ENCODE data around the gene INTS7. TPM values are rescaled to one million over a fixed set of nuclear protein-coding genes. Genes with fewer than 3 reads are reported as not detected.

INTS7 gene
- total RNA-seq, 1 donor from 2014 or later, result 20.7 TPM

DNA sequence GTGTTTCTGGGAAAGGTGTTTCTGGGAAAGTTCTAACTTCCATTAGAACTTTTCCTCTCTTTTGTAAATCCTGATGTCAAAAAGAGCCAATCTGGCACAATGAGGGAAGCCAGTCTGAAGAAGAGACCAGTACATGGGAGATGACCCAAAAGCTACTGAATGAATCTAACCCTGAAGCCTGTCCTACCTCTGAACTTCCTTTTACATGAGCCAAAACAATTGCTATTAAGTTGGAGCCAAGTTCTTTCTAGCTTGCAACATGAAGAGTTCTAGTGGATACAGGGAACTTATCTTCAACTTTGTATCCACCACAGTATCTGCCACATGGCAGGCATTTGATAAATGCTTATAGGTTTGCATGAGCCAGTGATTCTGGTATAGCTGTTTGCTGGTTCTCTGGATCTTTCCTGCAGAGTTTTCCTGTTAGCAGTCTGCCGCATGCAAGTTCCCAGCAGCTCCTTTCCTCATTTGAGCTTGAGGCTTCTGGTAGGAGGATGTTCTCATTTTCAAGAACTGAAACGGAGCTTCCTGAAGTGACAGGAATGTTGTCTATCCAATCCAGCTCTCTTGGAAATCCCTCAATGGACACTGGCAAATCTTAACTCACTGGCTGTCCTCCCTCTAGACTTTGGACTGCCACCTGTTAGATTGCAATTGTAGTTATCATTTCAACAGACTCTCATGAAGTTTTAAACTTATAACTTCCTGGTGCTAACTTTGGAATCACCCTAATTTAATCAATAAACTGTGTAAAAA lies 131.7 kb downstream of the INTS7 start:
- Mint-ChIP-seq H3K36me3 (no peaks in the 10 kb centered on the region), H3K27ac (no peak overlapping the region), H3K4me1 (no peaks in the 10 kb centered on the region), H3K27me3 (ENCODE audit: insufficient read depth, low read depth) (no peaks in the 10 kb centered on the region), H3K4me3 (no peak overlapping the region), H3K9me3 (peaks cover 9% of the 10 kb centered on the region)
- Histone ChIP-seq H3K36me3 (no peaks in the 10 kb centered on the region), H2AFZ (replicated peaks) (no peak overlapping the region), H3K4me3 (no peak overlapping the region), H3F3A (ENCODE audit: low read depth) (no peaks in the 10 kb centered on the region), H3K9me3 (ENCODE audit: low read depth) (no peaks in the 10 kb centered on the region), H3K27me3 (no peaks in the 10 kb centered on the region), H4K20me1 (ENCODE audit: low read depth) (no peaks in the 10 kb centered on the region), H3K4me1 (no peaks in the 10 kb centered on the region), H3K79me2 (ENCODE audit: low read depth) (no peaks in the 10 kb centered on the region), H3K4me2 (no peak overlapping the region), H3K9ac (no peak overlapping the region), H3K27ac (no peak overlapping the region)
- TF ChIP-seq, protein P1, sequence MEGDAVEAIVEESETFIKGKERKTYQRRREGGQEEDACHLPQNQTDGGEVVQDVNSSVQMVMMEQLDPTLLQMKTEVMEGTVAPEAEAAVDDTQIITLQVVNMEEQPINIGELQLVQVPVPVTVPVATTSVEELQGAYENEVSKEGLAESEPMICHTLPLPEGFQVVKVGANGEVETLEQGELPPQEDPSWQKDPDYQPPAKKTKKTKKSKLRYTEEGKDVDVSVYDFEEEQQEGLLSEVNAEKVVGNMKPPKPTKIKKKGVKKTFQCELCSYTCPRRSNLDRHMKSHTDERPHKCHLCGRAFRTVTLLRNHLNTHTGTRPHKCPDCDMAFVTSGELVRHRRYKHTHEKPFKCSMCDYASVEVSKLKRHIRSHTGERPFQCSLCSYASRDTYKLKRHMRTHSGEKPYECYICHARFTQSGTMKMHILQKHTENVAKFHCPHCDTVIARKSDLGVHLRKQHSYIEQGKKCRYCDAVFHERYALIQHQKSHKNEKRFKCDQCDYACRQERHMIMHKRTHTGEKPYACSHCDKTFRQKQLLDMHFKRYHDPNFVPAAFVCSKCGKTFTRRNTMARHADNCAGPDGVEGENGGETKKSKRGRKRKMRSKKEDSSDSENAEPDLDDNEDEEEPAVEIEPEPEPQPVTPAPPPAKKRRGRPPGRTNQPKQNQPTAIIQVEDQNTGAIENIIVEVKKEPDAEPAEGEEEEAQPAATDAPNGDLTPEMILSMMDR (IDR thresholded peaks at IDR 0.05), result no peak
- TF ChIP-seq EZH2 (IDR thresholded peaks at IDR 0.05), result no peak
- no peak for DNase-seq (ENCODE audit: low spot score)

DNA sequence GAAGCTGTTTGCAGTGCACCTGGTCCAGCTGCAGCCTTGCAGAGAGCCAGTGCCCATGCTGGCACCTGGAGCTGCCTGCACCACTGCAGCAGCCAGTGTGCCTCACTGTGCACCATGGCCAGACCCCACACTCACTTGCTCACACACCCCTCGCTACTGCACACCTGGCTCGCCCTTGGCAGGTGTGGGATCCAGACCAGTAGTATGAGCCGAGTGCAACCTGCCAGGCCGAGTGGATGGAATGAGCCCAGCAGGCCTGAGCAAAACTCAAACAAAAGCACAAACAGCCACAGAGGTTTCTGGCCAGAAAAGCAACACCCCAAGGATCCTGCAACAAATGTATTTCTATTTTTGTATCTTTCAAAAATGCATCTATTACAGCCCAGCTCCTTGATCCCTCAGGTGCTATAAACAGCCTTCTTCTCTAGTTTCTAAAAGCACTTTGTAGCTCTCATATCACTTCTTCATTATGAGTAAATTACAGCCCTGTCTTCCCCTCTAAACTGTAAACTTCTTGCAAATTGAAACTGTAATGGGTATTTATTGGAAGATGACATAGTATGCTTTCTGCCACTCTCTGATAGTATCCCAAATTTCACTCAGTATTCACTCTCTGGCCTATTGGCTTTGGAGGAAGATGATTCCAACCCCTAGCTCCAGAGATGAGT lies 132.6 kb downstream of the INTS7 start:
- TF ChIP-seq EZH2phosphoT487 (IDR thresholded peaks at IDR 0.05), result no peak
- TF ChIP-seq, protein P1 (IDR thresholded peaks at IDR 0.05), result no peak
- TF ChIP-seq EZH2 (IDR thresholded peaks at IDR 0.05), result no peak
- Histone ChIP-seq H3K4me3 (no peak overlapping the region), H3K9me3 (ENCODE audit: low read depth) (no peaks in the 10 kb centered on the region), H3K79me2 (ENCODE audit: low read depth) (no peaks in the 10 kb centered on the region), H3K9ac (no peak overlapping the region), H3K4me1 (no peaks in the 10 kb centered on the region), H3K36me3 (no peaks in the 10 kb centered on the region), H2AFZ (replicated peaks) (no peak overlapping the region), H3K4me2 (no peak overlapping the region), H3F3A (ENCODE audit: low read depth) (no peaks in the 10 kb centered on the region), H4K20me1 (ENCODE audit: low read depth) (no peaks in the 10 kb centered on the region), H3K27ac (no peak overlapping the region), H3K27me3 (no peaks in the 10 kb centered on the region)
- H3K4me1 Mint-ChIP-seq, result no peaks in the 10 kb centered on the region
- H3K27ac Mint-ChIP-seq, result no peak overlapping the region
- no peak for DNase-seq (ENCODE audit: low spot score)
- H3K9me3 Mint-ChIP-seq, result peaks cover 9% of the 10 kb centered on the region
- no peaks in the 10 kb centered on the region for H3K27me3 Mint-ChIP-seq (ENCODE audit: insufficient read depth, low read depth)
- no peaks in the 10 kb centered on the region for H3K36me3 Mint-ChIP-seq
- no peak overlapping the region for H3K4me3 Mint-ChIP-seq

DNA sequence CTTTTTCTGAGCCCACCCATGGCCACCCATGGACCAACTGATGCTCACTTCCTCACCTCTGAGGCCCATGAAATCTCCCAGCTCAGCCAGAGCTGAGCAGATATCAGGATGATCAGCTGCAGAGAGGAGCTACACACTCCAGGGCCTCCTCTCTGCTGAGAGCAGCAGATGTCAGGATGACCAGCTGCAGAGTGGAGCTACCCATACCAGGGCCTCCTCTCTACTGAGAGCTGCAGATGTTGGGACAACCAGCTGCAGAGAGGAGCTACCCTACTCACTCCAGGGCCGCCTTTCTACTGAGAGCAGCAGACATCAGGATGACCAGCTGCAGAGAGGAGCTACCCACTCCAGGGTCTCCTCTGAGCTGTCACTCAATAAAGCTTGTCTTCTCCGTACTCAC lies 133.4 kb downstream of the INTS7 start:
- Mint-ChIP-seq H3K4me1 (no peaks in the 10 kb centered on the region), H3K36me3 (no peaks in the 10 kb centered on the region), H3K9me3 (peaks cover 9% of the 10 kb centered on the region), H3K27ac (no peak overlapping the region), H3K27me3 (ENCODE audit: insufficient read depth, low read depth) (no peaks in the 10 kb centered on the region), H3K4me3 (no peak overlapping the region)
- H3K27ac ChIP-seq, result no peak overlapping the region
- H3K79me2 ChIP-seq (ENCODE audit: low read depth), result no peaks in the 10 kb centered on the region
- no peaks in the 10 kb centered on the region for H4K20me1 ChIP-seq (ENCODE audit: low read depth)
- TF ChIP-seq EZH2 (IDR thresholded peaks at IDR 0.05) (no peak), EZH2phosphoT487 (IDR thresholded peaks at IDR 0.05) (no peak)
- TF ChIP-seq, protein P1 (IDR thresholded peaks at IDR 0.05), result no peak
- no peaks in the 10 kb centered on the region for H3K36me3 ChIP-seq
- no peaks in the 10 kb centered on the region for H3F3A ChIP-seq (ENCODE audit: low read depth)
- no peak overlapping the region for H2AFZ ChIP-seq (replicated peaks)
- H3K4me1 ChIP-seq, result no peaks in the 10 kb centered on the region
- DNase-seq (ENCODE audit: low spot score), result no peak
- H3K27me3 ChIP-seq, result no peaks in the 10 kb centered on the region
- H3K4me3 ChIP-seq, result no peak overlapping the region
- H3K9me3 ChIP-seq (ENCODE audit: low read depth), result no peaks in the 10 kb centered on the region
- no peak overlapping the region for H3K4me2 ChIP-seq
- H3K9ac ChIP-seq, result no peak overlapping the region

All from neural progenitor cell (in vitro differentiated cells).